Peyer's patch (tissue), 4 donors: Measurements from ENCODE around the gene UCKL1. TPM values are rescaled to one million over a fixed set of nuclear protein-coding genes. Genes with fewer than 3 reads are reported as not detected.
"Not testable (repeated sequence)": the region's sequence is repeated elsewhere in the genome, so short reads cannot be mapped to it uniquely, and the experiment has no call there.

Experiments used
- DNase-seq, 3 donors: peaks; one replicate each; pipeline ENCODE4 v3.0.0-alpha.2; 2017 to 2019
- H3K27ac ChIP-seq, 4 donors: fragments of 200-600 bp; sonication (generic); one replicate each; pipeline ENCODE4 v1.5.1; 2016 to 2019
- H3K27me3 ChIP-seq, 2 donors: fragments of 200-600 bp; sonication (generic); one replicate each; pipeline ENCODE4 v1.5.1; 2019
- H3K36me3 ChIP-seq, 3 donors: fragments of 200-600 bp; sonication (generic); one replicate each; pipeline ENCODE4 v1.5.1; 2016 to 2019
- H3K4me1 ChIP-seq, 4 donors: fragments of 200-600 bp; sonication (generic); one replicate each; pipeline ENCODE4 v1.5.1; 2016 to 2019
- H3K4me3 ChIP-seq, 4 donors: fragments of 200-600 bp; sonication (generic); 1 replicate in 3 of 4; 2 replicates in 1 of 4; pipeline ENCODE4 v1.5.1; 2016 to 2019; ENCODE audit warnings: mild to moderate bottlenecking in 1 of 4
- H3K9me3 ChIP-seq, 4 donors: fragments of 200-600 bp; sonication (generic); one replicate each; pipeline ENCODE4 v1.5.1; 2016 to 2019; ENCODE audit warnings: mild to moderate bottlenecking in 1 of 4
- POLR2A ChIP-seq, 2 donors: fragments of 450-650 bp; IDR thresholded peaks; one replicate each; pipeline ENCODE4 v1.5.1; 2017; ENCODE audit warnings: antibody characterized with exemption in 2 of 2, mild to moderate bottlenecking in 2 of 2, moderate library complexity in 2 of 2
- total RNA-seq, 4 donors: library from RNA; depleted of rRNA; stranded (reverse); fragments of >200 nt; gene quantifications; one replicate each; pipeline ENCODE4 v1.1.0, GENCODE V29; 2016
- TF ChIP-seq, protein P1 (sequence below), 6 experiments: fragments of 450-650 bp in 4 of 6; fragments of 200-600 bp in 2 of 6; sonication (generic) in 1 of 6; IDR thresholded peaks; one replicate each; pipeline ENCODE4 v1.5.1; 2017 to 2019; ENCODE audit warnings: antibody characterized with exemption in 6 of 6, mild to moderate bottlenecking in 3 of 6, moderate library complexity in 1 of 6

Gene UCKL1
- total RNA-seq, 4 donors from 2014 or later: 70.4 to 189 (median 136) TPM

GRCh38 chr20:63978319-63979228 is 22.4 kb upstream of the UCKL1 start:
- peak; percentile 82 to 92 (median 86) for DNase-seq
- peaks cover 2 to 46% (median 23%) of the 10 kb centered on the region in 4 donors for H3K4me1 ChIP-seq
- peak overlapping the region; percentile 73 to 91 (median 82) for H3K27ac ChIP-seq
- no peaks in the 10 kb centered on the region for H3K27me3 ChIP-seq
- H3K36me3 ChIP-seq: peaks cover 0 to 8% (median 0%) of the 10 kb centered on the region in 3 donors
- H3K4me3 ChIP-seq: peak overlapping the region; percentile 59 to 92 (median 84)
- TF ChIP-seq, protein P1, sequence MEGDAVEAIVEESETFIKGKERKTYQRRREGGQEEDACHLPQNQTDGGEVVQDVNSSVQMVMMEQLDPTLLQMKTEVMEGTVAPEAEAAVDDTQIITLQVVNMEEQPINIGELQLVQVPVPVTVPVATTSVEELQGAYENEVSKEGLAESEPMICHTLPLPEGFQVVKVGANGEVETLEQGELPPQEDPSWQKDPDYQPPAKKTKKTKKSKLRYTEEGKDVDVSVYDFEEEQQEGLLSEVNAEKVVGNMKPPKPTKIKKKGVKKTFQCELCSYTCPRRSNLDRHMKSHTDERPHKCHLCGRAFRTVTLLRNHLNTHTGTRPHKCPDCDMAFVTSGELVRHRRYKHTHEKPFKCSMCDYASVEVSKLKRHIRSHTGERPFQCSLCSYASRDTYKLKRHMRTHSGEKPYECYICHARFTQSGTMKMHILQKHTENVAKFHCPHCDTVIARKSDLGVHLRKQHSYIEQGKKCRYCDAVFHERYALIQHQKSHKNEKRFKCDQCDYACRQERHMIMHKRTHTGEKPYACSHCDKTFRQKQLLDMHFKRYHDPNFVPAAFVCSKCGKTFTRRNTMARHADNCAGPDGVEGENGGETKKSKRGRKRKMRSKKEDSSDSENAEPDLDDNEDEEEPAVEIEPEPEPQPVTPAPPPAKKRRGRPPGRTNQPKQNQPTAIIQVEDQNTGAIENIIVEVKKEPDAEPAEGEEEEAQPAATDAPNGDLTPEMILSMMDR (IDR thresholded peaks at IDR 0.05): no peak
- TF ChIP-seq POLR2A (IDR thresholded peaks at IDR 0.05): peak in 1 of 2 donors; percentile 34
- H3K9me3 ChIP-seq: no peaks in the 10 kb centered on the region

DNA sequence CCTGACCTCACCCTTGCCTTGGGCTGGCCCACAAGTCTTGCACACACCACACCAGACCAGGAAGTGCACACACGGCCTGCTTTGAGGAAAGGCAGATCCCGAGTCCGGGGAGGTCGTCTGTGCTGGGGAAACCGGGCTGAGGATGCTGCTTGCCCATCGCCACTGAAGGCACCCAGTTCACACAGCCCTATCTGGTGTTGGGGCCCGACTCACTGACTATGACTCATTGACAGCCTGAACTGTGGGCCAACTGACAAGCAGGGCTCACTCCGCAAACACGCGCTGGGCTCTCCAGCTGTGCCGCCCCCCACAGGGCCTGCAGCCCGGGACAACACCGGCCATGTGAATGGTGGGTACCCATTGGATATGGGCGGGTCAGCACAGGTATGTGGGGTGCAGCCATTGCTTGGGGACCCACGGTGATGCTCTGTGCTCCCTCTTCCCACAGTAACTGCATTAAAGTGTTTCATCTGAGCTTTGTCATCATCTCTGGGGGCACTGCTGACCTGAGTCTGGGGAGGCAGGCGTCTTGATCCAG is 21.6 kb upstream of the UCKL1 start:
- H3K4me3 ChIP-seq: no peak overlapping the region
- H3K4me1 ChIP-seq: peaks cover 2 to 45% (median 23%) of the 10 kb centered on the region in 4 donors
- no peaks in the 10 kb centered on the region for H3K27me3 ChIP-seq
- no peaks in the 10 kb centered on the region for H3K9me3 ChIP-seq
- no peak for TF ChIP-seq POLR2A (IDR thresholded peaks at IDR 0.05)
- TF ChIP-seq, protein P1 (IDR thresholded peaks at IDR 0.05): no peak
- DNase-seq: peak in 1 of 3 donors; percentile 50
- peak overlapping the region in 2 of 4 donors; percentile 88 to 91 for H3K27ac ChIP-seq
- peaks cover 0 to under 1% (median 0%) of the 10 kb centered on the region in 3 donors for H3K36me3 ChIP-seq

- Histone ChIP-seq H3K27ac (peak overlapping the region in 1 of 4 donors; percentile 88), H3K27me3 (no peaks in the 10 kb centered on the region), H3K9me3 (no peaks in the 10 kb centered on the region), H3K4me1 (peaks cover 2 to 38% (median 22%) of the 10 kb centered on the region in 4 donors), H3K4me3 (no peak overlapping the region), H3K36me3 (no peaks in the 10 kb centered on the region)
- TF ChIP-seq, protein P1 (IDR thresholded peaks at IDR 0.05): no peak
- TF ChIP-seq POLR2A (IDR thresholded peaks at IDR 0.05): no peak
- DNase-seq: peak in 1 of 3 donors; percentile 45
Observed at GRCh38 chr20:63976980-63977738, 20.9 kb upstream of the UCKL1 start.

DNA sequence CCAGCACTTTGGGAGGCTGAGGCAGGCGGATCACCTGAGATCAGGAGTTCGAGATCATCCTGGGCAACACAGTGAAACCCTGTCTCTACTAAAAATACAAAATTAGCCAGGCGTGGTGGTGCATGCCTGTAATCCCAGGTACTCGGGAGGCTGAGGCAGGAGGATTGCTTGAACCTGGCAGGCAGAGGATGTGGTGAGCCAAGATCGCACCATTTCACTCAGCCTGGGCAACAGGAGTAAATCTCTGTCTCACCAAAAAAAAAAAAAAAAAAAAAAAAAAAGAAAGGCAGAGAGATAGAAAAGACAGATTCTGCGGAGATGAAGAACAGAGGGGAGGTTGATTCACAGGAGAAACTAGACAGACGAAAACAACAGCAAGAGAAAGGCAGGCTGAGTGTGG is 20.3 kb upstream of the UCKL1 start:
- H3K9me3 ChIP-seq: not testable (repeated sequence)

GRCh38 chr20:63974402-63975200 is 18.4 kb upstream of the UCKL1 start:
- Histone ChIP-seq H3K9me3 (no peaks in the 10 kb centered on the region), H3K27ac (no peak overlapping the region), H3K4me1 (peaks cover 0 to 26% (median 9%) of the 10 kb centered on the region in 4 donors), H3K27me3 (no peaks in the 10 kb centered on the region), H3K36me3 (no peaks in the 10 kb centered on the region), H3K4me3 (no peak overlapping the region)
- TF ChIP-seq POLR2A (IDR thresholded peaks at IDR 0.05): no peak
- TF ChIP-seq, protein P1 (IDR thresholded peaks at IDR 0.05): no peak
- peak in 2 of 3 donors; percentile 37 to 53 for DNase-seq

More for the DNA sequence above, 20.3 kb upstream of the UCKL1 start:
- H3K27me3 ChIP-seq, H3K36me3 ChIP-seq, H3K4me3 ChIP-seq, H3K27ac ChIP-seq, DNase-seq: not testable (repeated sequence)
- H3K4me1 ChIP-seq: peaks cover 2 to 32% (median 17%) of the 10 kb centered on the region in 4 donors
